Keratinocyte (primary cell): ENCODE results near the gene MEIS2. TPM values are rescaled to one million over a fixed set of nuclear protein-coding genes. Genes with fewer than 3 reads are reported as not detected.

Experiments
- DNase-seq: peaks from one replicate; pipeline ENCODE4 v3.0.0-alpha.2; 2011; ENCODE audit warnings: low read depth, missing footprints, low spot score
- FAIRE-seq: peaks from 2 replicates; lab custom pipeline; 2011; peaks lifted over from hg19 to GRCh38; lab: Jason Lieb, UNC
- H2AFZ ChIP-seq: 2 replicates; pipeline ENCODE4 v1.6.0; 2012; ENCODE audit warnings: low read length, control low read depth, inconsistent platforms; ENCODE audit not compliant: control insufficient read depth
- H3K27ac ChIP-seq: 2 replicates; pipeline ENCODE4 v1.5.1; 2011; ENCODE audit warnings: low read length; ENCODE audit not compliant: control insufficient read depth, insufficient read depth
- H3K27me3 ChIP-seq: 3 replicates; pipeline ENCODE4 v1.6.0; 2011; ENCODE audit warnings: low read length; ENCODE audit not compliant: control insufficient read depth, insufficient read depth; ENCODE audit errors: extremely low read depth
- H3K36me3 ChIP-seq, 2 experiments: 2 replicates in 1 of 2; 3 replicates in 1 of 2; pipeline ENCODE4 v1.5.1; 2011; ENCODE audit warnings: low read length in 2 of 2, mild to moderate bottlenecking in 1 of 2; ENCODE audit not compliant: control insufficient read depth in 2 of 2, insufficient read depth in 2 of 2; ENCODE audit errors: extremely low read depth in 1 of 2
- H3K4me1 ChIP-seq: 3 replicates; pipeline ENCODE4 v1.5.1; 2011; ENCODE audit warnings: low read length; ENCODE audit not compliant: control insufficient read depth, insufficient read depth; ENCODE audit errors: extremely low read depth
- H3K4me2 ChIP-seq: 3 replicates; pipeline ENCODE4 v1.6.0; 2011; ENCODE audit warnings: low read depth, low read length; ENCODE audit not compliant: control insufficient read depth, insufficient read depth; ENCODE audit errors: extremely low read depth
- H3K4me3 ChIP-seq, 3 experiments: fragments of 200-600 bp in 1 of 3; sonication (generic) in 1 of 3; 2 replicates in 2 of 3; 3 replicates in 1 of 3; pipeline ENCODE4 v1.5.1; 2011 to 2016; ENCODE audit warnings: low read length in 3 of 3, mild to moderate bottlenecking in 3 of 3, control low read depth in 2 of 3, inconsistent platforms in 1 of 3, low read depth in 1 of 3, mixed read lengths in 1 of 3, mixed run types in 1 of 3, moderate library complexity in 1 of 3; ENCODE audit not compliant: control insufficient read depth in 2 of 3, insufficient read depth in 2 of 3; ENCODE audit errors: extremely low read depth in 1 of 3
- H3K79me2 ChIP-seq: 2 replicates; pipeline ENCODE4 v1.6.0; 2012; ENCODE audit warnings: low read length; ENCODE audit not compliant: control insufficient read depth, insufficient read depth
- H3K9ac ChIP-seq: 3 replicates; pipeline ENCODE4 v1.6.0; 2011; ENCODE audit warnings: low read length; ENCODE audit not compliant: control insufficient read depth, insufficient read depth; ENCODE audit errors: extremely low read depth
- H3K9me1 ChIP-seq: 3 replicates; pipeline ENCODE4 v1.6.0; 2011; ENCODE audit warnings: low read length; ENCODE audit not compliant: control insufficient read depth, insufficient read depth; ENCODE audit errors: extremely low read depth
- H3K9me3 ChIP-seq: 2 replicates; pipeline ENCODE4 v1.5.1; 2012; ENCODE audit warnings: low read depth, low read length; ENCODE audit not compliant: control insufficient read depth
- H4K20me1 ChIP-seq: 3 replicates; pipeline ENCODE4 v1.6.0; 2011; ENCODE audit warnings: low read length; ENCODE audit not compliant: control insufficient read depth, insufficient read depth; ENCODE audit errors: extremely low read depth
- EZH2 ChIP-seq: IDR thresholded peaks from one replicate; pipeline ENCODE4 v1.6.1; 2012; ENCODE audit warnings: inconsistent platforms, mild to moderate bottlenecking, low read length, moderate library complexity
- dilution Hi-C: fragments of 300-500 bp; cut with MboI; formaldehyde crosslinking; loops from one replicate; pipeline ENCODE4 v1.7.0; 2020; ENCODE audit warnings: low sequenced_read_pairs; ENCODE audit not compliant: extremely low pct_ligation_motif_present
- polyA plus RNA-seq, 5 experiments: library from polyadenylated mRNA; depleted of rRNA in 3 of 5; stranded (reverse) in 3 of 5; stranded (forward) in 1 of 5; unstranded in 1 of 5; fragments of >200 nt; gene quantifications; 1 replicate in 1 of 5; 2 replicates in 3 of 5; 3 replicates in 1 of 5; pipeline versions ENCODE4 v1.2.1 to v1.2.3, GENCODE V29; 2011 to 2012; ENCODE audit warnings: missing spikeins in 2 of 5, low read depth in 1 of 5, low replicate concordance in 1 of 5
- TF ChIP-seq, protein P1 (sequence below), 3 experiments: IDR thresholded peaks in 1 of 3; conservative IDR thresholded peaks in 1 of 3; optimal IDR thresholded peaks in 1 of 3; 2 replicates in 2 of 3; 3 replicates in 1 of 3; pipeline versions ENCODE3 to v1.5.1; 2011; ENCODE audit warnings: low read length in 3 of 3, mild to moderate bottlenecking in 3 of 3, moderate library complexity in 2 of 3, control low read depth in 1 of 3, inconsistent platforms in 1 of 3; ENCODE audit not compliant: insufficient read depth in 2 of 3; ENCODE audit errors: extremely low read depth in 1 of 3

The MEIS2 gene
- polyA plus RNA-seq, 1 donor (not counting 4 experiments of a cell fraction or from before 2014, with no cell fraction given) = 11.4 TPM

DNA sequence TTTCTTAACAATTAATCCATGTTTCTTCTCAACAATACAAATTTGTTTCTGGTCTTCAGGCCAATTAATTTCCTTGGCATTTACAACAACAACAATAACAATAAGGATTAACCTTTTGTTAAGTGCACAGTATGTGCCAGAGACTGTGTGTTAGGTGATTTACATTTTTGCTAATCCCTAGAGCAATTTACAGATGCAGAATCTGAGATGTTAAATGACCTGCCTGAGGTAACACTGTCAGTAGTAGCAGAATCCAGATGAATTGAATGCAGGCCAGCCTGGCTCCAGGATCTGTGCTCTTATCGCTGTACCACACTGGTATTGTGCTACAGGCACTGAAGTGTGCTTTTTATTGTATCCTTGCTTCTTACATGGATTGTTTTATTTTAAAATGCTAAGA lies 122.2 kb downstream of the MEIS2 start:
- no peaks in the 10 kb centered on the region for H3K9me3 ChIP-seq
- no peaks in the 10 kb centered on the region for H4K20me1 ChIP-seq
- H3K4me1 ChIP-seq = no peaks in the 10 kb centered on the region
- no peak overlapping the region for H3K4me3 ChIP-seq
- dilution Hi-C loops = no loop called here
- FAIRE-seq (no peak), DNase-seq (no peak)
- H3K9ac ChIP-seq = no peak overlapping the region
- TF ChIP-seq EZH2 = no peak
- TF ChIP-seq, protein P1, sequence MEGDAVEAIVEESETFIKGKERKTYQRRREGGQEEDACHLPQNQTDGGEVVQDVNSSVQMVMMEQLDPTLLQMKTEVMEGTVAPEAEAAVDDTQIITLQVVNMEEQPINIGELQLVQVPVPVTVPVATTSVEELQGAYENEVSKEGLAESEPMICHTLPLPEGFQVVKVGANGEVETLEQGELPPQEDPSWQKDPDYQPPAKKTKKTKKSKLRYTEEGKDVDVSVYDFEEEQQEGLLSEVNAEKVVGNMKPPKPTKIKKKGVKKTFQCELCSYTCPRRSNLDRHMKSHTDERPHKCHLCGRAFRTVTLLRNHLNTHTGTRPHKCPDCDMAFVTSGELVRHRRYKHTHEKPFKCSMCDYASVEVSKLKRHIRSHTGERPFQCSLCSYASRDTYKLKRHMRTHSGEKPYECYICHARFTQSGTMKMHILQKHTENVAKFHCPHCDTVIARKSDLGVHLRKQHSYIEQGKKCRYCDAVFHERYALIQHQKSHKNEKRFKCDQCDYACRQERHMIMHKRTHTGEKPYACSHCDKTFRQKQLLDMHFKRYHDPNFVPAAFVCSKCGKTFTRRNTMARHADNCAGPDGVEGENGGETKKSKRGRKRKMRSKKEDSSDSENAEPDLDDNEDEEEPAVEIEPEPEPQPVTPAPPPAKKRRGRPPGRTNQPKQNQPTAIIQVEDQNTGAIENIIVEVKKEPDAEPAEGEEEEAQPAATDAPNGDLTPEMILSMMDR (optimal IDR thresholded peaks at IDR 0.05 in 1 of 3, IDR thresholded peaks at IDR 0.05 in 1 of 3, conservative IDR thresholded peaks at IDR 0.05 in 1 of 3; ENCODE audit: extremely low read depth in 1 of 3, insufficient read depth in 2 of 3, low read length in 3 of 3) = no peak
- no peak overlapping the region for H3K27ac ChIP-seq
- no peak overlapping the region for H3K4me2 ChIP-seq
- no peaks in the 10 kb centered on the region for H3K36me3 ChIP-seq
- no peaks in the 10 kb centered on the region for H3K27me3 ChIP-seq
- no peaks in the 10 kb centered on the region for H3K79me2 ChIP-seq
- no peak overlapping the region for H2AFZ ChIP-seq
- no peaks in the 10 kb centered on the region for H3K9me1 ChIP-seq

GRCh38 chr15:36977659-36978058 lies 122.7 kb downstream of the MEIS2 start:
- no peak overlapping the region for H3K9ac ChIP-seq
- no peak overlapping the region for H2AFZ ChIP-seq
- dilution Hi-C loops = no loop called here

More at GRCh38 chr15:36977659-36978058, 122.7 kb downstream of the MEIS2 start:
- H3K4me2 ChIP-seq = no peak overlapping the region
- no peak overlapping the region for H3K4me3 ChIP-seq
- no peak for DNase-seq
- H3K27me3 ChIP-seq = no peaks in the 10 kb centered on the region
- no peaks in the 10 kb centered on the region for H3K36me3 ChIP-seq
- TF ChIP-seq EZH2 = no peak
- TF ChIP-seq, protein P1 (optimal IDR thresholded peaks at IDR 0.05 in 1 of 3, IDR thresholded peaks at IDR 0.05 in 1 of 3, conservative IDR thresholded peaks at IDR 0.05 in 1 of 3; ENCODE audit: extremely low read depth in 1 of 3, insufficient read depth in 2 of 3, low read length in 3 of 3) = no peak
- FAIRE-seq = no peak
- H3K9me1 ChIP-seq = no peaks in the 10 kb centered on the region
- H3K4me1 ChIP-seq = no peaks in the 10 kb centered on the region
- H3K79me2 ChIP-seq = no peaks in the 10 kb centered on the region
- no peaks in the 10 kb centered on the region for H4K20me1 ChIP-seq
- no peaks in the 10 kb centered on the region for H3K9me3 ChIP-seq
- no peak overlapping the region for H3K27ac ChIP-seq
